ENCODE data around the gene CCT8. TPM values are rescaled to one million over a fixed set of nuclear protein-coding genes. Genes with fewer than 3 reads are reported as not detected.

The CCT8 gene, protein sequence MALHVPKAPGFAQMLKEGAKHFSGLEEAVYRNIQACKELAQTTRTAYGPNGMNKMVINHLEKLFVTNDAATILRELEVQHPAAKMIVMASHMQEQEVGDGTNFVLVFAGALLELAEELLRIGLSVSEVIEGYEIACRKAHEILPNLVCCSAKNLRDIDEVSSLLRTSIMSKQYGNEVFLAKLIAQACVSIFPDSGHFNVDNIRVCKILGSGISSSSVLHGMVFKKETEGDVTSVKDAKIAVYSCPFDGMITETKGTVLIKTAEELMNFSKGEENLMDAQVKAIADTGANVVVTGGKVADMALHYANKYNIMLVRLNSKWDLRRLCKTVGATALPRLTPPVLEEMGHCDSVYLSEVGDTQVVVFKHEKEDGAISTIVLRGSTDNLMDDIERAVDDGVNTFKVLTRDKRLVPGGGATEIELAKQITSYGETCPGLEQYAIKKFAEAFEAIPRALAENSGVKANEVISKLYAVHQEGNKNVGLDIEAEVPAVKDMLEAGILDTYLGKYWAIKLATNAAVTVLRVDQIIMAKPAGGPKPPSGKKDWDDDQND
- total RNA-seq, result 10 to 100 TPM; 67.3 to 99.1 (median 85.9) TPM
- 100 to 1,000 TPM; 100 to 122 (median 101) TPM for polyA plus RNA-seq

DNA sequence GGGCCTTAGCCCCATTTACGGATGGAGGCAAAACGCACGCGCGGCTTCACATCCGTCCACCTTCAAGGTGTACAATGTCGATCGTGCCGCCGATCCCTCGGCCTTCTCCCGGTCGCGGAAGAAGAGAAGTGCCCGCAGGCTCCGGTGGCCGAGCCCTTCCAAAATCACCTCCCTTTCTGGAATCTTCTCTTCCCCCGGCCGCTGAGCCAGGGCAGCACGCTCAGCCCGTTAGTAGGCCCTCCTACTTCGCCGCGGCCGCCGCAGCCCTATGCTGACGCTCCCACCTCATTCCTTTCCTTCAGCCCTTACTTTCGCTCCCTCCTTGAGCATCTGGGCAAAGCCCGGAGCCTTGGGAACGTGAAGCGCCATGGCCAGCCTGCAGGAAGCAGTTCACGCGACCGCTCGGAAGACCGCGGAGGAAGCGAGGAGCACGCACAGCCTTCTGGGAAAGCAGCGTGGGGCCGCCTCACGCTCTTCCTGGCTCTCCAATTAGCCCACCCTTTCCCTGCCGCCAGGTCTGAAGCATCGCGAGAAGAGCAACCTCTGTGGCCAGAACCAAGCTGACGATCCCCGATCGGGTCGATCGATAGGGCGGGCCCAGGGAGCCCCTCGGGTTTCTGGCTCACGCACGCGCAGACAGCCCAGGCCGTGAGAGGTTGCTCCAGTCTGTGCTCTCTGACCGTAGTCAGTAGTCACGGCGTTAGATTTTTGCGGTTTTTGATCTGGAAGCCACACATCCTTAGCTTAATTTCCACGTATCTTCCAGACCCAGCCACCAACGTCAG, at the start of gene CCT8:
TSS of gene CCT8 (minus strand) at position 427 of the 785 bp plus-strand sequence. CDS start at position 369, 58 bp downstream.
- TF ChIP-seq POLR2AphosphoS5 (IDR thresholded peaks at IDR 0.05) (peak; percentile 86 to 96 (median 96)), EP300 (IDR thresholded peaks at IDR 0.05) (peak in 1 of 4 donors; percentile 66), POLR2A (IDR thresholded peaks at IDR 0.05) (peak; percentile 77 to 80)
- TF ChIP-seq, protein P1, sequence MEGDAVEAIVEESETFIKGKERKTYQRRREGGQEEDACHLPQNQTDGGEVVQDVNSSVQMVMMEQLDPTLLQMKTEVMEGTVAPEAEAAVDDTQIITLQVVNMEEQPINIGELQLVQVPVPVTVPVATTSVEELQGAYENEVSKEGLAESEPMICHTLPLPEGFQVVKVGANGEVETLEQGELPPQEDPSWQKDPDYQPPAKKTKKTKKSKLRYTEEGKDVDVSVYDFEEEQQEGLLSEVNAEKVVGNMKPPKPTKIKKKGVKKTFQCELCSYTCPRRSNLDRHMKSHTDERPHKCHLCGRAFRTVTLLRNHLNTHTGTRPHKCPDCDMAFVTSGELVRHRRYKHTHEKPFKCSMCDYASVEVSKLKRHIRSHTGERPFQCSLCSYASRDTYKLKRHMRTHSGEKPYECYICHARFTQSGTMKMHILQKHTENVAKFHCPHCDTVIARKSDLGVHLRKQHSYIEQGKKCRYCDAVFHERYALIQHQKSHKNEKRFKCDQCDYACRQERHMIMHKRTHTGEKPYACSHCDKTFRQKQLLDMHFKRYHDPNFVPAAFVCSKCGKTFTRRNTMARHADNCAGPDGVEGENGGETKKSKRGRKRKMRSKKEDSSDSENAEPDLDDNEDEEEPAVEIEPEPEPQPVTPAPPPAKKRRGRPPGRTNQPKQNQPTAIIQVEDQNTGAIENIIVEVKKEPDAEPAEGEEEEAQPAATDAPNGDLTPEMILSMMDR (IDR thresholded peaks at IDR 0.05), result no peak
- WGBS, 2 donors, result 0 to 1% methylated on average over 62 of the region's 62 CpGs
- Histone ChIP-seq H3K4me1 (peaks cover 0 to 34% (median 27%) of the 10 kb centered on the region in 4 donors), H3K36me3 (peaks cover 0 to 18% (median 0%) of the 10 kb centered on the region in 4 donors), H3K27ac (peak within 1 kb of the TSS; percentile 92 to 95 (median 93)), H3K4me3 (peak within 1 kb of the TSS; percentile 90 to 99 (median 92)), H3K27me3 (no peaks in the 10 kb centered on the region), H3K9me3 (no peaks in the 10 kb centered on the region)
- intact Hi-C loops (cut with DNase I), result loop anchor here (5.0 kb wide), 3 partner anchors 46 to 229 kb away; partner anchors contain the start of gene LTN1
- DNase-seq, result peak; percentile 99

DNA sequence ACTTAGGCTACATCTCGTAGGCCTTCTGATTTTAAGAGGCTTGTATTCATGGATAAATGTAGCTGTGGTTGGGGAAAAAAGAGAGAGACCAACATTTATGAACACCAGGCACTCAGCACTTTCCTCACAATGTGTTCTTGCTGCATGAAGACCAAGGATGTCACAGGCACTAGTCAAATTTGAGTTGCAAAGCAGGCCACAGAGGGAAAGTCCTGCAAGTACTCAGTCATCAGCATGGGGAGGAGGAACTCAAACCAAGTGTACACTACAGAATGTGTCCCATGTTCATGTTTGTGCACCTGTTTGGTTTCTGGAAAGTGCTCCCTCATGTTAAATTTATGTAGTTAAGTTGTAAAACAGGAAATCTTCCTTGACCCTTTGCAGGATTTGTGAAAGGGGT, 48.3 kb upstream of the CCT8 start:
- WGBS, 2 donors, result 91 to 94% methylated on average over 1 of the region's 1 CpG
- intact Hi-C loops (cut with DNase I), result no loop called here
- Histone ChIP-seq H3K27ac (no peak overlapping the region), H3K36me3 (no peaks in the 10 kb centered on the region), H3K9me3 (no peaks in the 10 kb centered on the region), H3K4me1 (no peaks in the 10 kb centered on the region), H3K27me3 (no peaks in the 10 kb centered on the region), H3K4me3 (no peak overlapping the region)
- DNase-seq, result no peak
- TF ChIP-seq POLR2AphosphoS5 (IDR thresholded peaks at IDR 0.05), result no peak
- TF ChIP-seq, protein P1 (IDR thresholded peaks at IDR 0.05), result no peak
- TF ChIP-seq EP300 (IDR thresholded peaks at IDR 0.05), result no peak
- no peak for TF ChIP-seq POLR2A (IDR thresholded peaks at IDR 0.05)

DNA sequence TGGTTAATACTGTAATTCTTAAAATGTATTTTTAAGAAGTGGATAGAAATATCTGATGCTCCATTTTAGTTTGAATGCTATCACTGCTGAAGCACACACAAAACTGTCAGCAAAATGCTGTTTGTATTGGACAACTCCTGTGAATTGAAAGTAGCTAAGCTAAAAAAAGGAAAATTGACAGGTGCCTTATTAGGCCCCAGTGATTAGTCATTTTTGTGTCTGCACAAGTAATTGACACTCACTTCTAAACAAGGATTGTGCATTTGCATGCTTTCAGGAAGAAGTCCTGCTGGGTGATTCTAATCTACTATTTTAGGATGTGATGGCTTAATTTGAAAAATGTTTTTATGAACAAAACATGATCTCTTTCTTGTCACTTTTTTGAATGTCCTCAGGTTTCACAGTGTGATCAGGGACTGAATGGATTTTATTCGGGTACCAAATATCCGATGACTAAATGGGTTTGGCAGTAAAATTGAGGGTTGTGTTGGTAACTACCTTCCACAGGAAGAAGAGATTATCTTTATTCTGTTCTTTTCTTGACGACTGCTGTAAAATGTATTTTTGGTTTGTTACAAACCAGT, 44.0 kb upstream of the CCT8 start:
- no peak overlapping the region for H3K27ac ChIP-seq
- intact Hi-C loops (cut with DNase I), result no loop called here
- WGBS, 2 donors, result 80 to 91% methylated on average over 3 of the region's 3 CpGs
- no peaks in the 10 kb centered on the region for H3K4me1 ChIP-seq
- DNase-seq, result no peak
- H3K36me3 ChIP-seq, result no peaks in the 10 kb centered on the region
- no peaks in the 10 kb centered on the region for H3K9me3 ChIP-seq
- H3K4me3 ChIP-seq, result no peak overlapping the region
- TF ChIP-seq, protein P1 (IDR thresholded peaks at IDR 0.05), result no peak
- no peak for TF ChIP-seq POLR2AphosphoS5 (IDR thresholded peaks at IDR 0.05)
- TF ChIP-seq POLR2A (IDR thresholded peaks at IDR 0.05), result no peak
- no peak for TF ChIP-seq EP300 (IDR thresholded peaks at IDR 0.05)
- no peaks in the 10 kb centered on the region for H3K27me3 ChIP-seq

DNA sequence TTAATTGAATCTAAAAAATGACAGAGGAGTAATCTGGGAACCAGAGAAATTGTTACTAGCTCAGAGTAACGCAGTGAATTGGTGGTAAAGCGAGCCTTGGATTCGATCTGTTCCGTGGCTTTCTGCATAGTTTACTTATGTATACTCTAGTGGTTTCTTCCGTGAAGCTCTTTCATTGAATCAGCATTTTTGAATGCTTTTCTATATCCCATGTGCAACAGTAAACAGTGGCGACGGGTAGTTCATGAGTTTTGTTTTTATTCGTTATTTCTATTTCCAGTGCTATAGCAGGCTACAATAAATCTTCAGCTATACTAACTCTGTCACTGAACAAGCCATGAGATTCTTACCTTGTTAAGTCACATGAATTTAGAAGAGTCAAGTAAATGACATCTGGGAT, 42.5 kb upstream of the CCT8 start:
- no peak for TF ChIP-seq POLR2A (IDR thresholded peaks at IDR 0.05)
- TF ChIP-seq POLR2AphosphoS5 (IDR thresholded peaks at IDR 0.05), result no peak
- TF ChIP-seq EP300 (IDR thresholded peaks at IDR 0.05), result no peak
- TF ChIP-seq, protein P1 (IDR thresholded peaks at IDR 0.05), result no peak

More for the DNA sequence above, 42.5 kb upstream of the CCT8 start:
- Histone ChIP-seq H3K4me3 (no peak overlapping the region), H3K4me1 (no peaks in the 10 kb centered on the region), H3K27me3 (no peaks in the 10 kb centered on the region), H3K9me3 (no peaks in the 10 kb centered on the region), H3K27ac (no peak overlapping the region), H3K36me3 (no peaks in the 10 kb centered on the region)
- 82 to 90% methylated on average over 8 of the region's 8 CpGs for WGBS, 2 donors
- intact Hi-C loops (cut with DNase I), result no loop called here
- DNase-seq, result no peak

All from sigmoid colon (tissue), 7 donors.